Peyer's patch (tissue), 4 donors: ENCODE data around the gene C22orf42.

Source experiments
- POLR2A ChIP-seq, 2 donors: fragments of 450-650 bp; IDR thresholded peaks; one replicate each; pipeline ENCODE4 v1.5.1; 2017; ENCODE audit warnings: antibody characterized with exemption in 2 of 2, mild to moderate bottlenecking in 2 of 2, moderate library complexity in 2 of 2
- TF ChIP-seq, protein P1 (sequence below), 6 experiments: fragments of 450-650 bp in 4 of 6; fragments of 200-600 bp in 2 of 6; sonication (generic) in 1 of 6; IDR thresholded peaks; one replicate each; pipeline ENCODE4 v1.5.1; 2017 to 2019; ENCODE audit warnings: antibody characterized with exemption in 6 of 6, mild to moderate bottlenecking in 3 of 6, moderate library complexity in 1 of 6

DNA sequence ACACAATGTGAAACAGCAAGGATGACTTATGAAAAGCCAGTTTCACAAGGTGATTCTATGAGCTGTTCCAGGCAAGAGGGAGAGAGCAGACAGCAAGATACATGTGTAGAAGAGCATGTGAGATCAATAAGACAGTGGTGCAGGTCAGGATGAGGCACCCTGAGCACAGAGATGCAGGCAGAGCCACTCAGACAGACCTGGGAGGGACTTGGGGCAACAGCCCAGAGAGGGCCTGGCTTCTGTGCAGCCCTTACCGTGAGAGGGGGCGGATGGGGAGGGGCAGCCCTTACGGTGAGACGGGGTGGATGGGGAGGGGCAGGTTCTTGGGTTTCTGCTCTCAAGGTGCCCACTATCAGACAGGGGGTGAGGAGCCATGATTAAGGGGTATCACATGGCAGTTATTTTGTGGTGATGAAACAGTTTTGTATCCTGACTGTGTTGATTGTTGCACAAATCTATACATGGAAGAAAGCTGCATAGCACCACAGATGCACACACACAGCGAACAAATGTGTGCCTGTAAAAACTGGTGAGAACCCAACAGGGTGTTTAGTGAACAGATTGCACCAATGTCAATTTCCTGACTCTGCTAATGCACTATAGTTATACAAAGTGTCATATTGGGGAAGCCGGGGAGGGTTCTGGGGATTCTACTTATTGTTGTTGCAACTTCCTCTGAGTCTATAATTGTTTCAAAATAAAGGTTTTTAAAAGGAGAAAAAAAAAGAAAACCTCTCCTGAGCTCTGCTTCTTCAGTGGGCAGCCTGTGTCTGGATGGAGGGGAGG, 5.2 kb upstream of the C22orf42 start:
- TF ChIP-seq, protein P1, sequence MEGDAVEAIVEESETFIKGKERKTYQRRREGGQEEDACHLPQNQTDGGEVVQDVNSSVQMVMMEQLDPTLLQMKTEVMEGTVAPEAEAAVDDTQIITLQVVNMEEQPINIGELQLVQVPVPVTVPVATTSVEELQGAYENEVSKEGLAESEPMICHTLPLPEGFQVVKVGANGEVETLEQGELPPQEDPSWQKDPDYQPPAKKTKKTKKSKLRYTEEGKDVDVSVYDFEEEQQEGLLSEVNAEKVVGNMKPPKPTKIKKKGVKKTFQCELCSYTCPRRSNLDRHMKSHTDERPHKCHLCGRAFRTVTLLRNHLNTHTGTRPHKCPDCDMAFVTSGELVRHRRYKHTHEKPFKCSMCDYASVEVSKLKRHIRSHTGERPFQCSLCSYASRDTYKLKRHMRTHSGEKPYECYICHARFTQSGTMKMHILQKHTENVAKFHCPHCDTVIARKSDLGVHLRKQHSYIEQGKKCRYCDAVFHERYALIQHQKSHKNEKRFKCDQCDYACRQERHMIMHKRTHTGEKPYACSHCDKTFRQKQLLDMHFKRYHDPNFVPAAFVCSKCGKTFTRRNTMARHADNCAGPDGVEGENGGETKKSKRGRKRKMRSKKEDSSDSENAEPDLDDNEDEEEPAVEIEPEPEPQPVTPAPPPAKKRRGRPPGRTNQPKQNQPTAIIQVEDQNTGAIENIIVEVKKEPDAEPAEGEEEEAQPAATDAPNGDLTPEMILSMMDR (IDR thresholded peaks at IDR 0.05), result no peak
- TF ChIP-seq POLR2A (IDR thresholded peaks at IDR 0.05), result no peak
